ENCODE results near the gene GORASP2.

Gene GORASP2

GRCh38 chr2:170997893-170998597, 69.0 kb downstream of the GORASP2 start:
- no peak for DNase-seq (ENCODE audit: low read depth, low spot score)

GRCh38 chr2:170999654-171000053, 70.6 kb downstream of the GORASP2 start:
- DNase-seq (ENCODE audit: low read depth, low spot score), result no peak

- no peak for DNase-seq (ENCODE audit: low read depth, low spot score)
Observed at GRCh38 chr2:171004363-171004762, 75.3 kb downstream of the GORASP2 start.

GRCh38 chr2:171004833-171005232, 75.8 kb downstream of the GORASP2 start:
- DNase-seq (ENCODE audit: low read depth, low spot score), result no peak

- no peak for DNase-seq (ENCODE audit: low read depth, low spot score)
Observed at GRCh38 chr2:171008550-171009205, 79.6 kb downstream of the GORASP2 start.

GRCh38 chr2:171009386-171009785, 80.3 kb downstream of the GORASP2 start:
- DNase-seq (ENCODE audit: low read depth, low spot score), result no peak

GRCh38 chr2:171013851-171014250, 84.8 kb downstream of the GORASP2 start:
- DNase-seq (ENCODE audit: low read depth, low spot score), result no peak

GRCh38 chr2:171016125-171016524, 87.1 kb downstream of the GORASP2 start:
- DNase-seq (ENCODE audit: low read depth, low spot score), result no peak
